22Rv1 (cell line): ENCODE results near the gene ITGB3.

ENCODE experiments used
- H3K27ac ChIP-seq: fragments of 450-650 bp; 2 replicates; pipeline ENCODE4 v1.5.1; 2017
- CTCF ChIP-seq: fragments of 450-650 bp; IDR thresholded peaks from 2 replicates; pipeline ENCODE4 v1.5.1; 2017; ENCODE audit warnings: mild to moderate bottlenecking
- ZFX ChIP-seq: fragments of 450-650 bp; IDR thresholded peaks from 2 replicates; pipeline ENCODE4 v1.6.1; 2017; ENCODE audit warnings: antibody characterized with exemption, borderline replicate concordance

ITGB3 gene

DNA sequence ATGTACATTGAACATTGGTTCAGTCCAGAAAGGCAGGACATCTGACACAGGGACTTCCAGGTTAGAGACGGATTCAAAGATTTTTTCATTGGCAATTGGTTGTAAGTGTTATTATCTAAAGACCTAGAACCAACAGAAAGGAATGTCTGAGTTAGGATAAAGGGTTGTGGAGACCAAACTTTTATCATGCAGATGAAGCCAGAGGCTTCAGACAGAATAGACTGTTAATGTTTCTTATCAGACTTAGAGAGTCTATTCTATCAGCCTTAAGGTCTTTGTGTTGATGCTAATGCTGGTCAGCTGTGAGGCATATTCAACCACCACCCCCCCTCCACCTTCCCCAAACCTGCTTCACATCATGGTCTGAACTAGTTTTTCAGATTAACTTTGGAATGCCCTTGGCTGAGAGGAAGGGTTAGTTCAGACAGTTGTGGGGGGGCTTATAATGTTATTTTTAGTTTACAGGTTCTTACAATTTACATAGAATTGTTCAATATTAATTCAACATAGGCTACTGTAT is 2.1 kb upstream of the ITGB3 start:
- H3K27ac ChIP-seq, result no peak overlapping the region
- no peak for TF ChIP-seq CTCF
- TF ChIP-seq ZFX, result no peak

DNA sequence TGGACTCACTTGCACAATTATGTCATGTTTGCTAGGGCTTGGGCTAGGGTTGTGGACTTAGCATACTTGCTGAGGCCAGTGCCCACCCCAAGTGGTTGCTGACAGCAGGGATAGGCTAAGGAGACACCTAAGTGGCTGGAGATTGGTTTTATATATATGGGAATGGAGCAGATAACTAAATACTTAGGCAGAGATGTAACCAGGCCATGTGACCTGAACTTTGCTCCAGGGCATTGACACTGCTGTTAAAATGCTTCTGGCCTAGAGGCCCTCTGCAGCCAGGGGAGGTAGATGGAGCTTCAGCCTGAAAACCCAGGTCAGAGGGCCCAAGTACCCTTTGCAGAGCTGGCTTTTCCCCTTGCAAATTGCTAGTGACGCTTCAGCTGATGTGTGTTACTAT is 1.4 kb upstream of the ITGB3 start:
- TF ChIP-seq CTCF (no peak), ZFX (no peak)
- no peak overlapping the region for H3K27ac ChIP-seq

- TF ChIP-seq ZFX, result no peak
- no peak for TF ChIP-seq CTCF
- H3K27ac ChIP-seq, result no peak overlapping the region
Observed at GRCh38 chr17:47252766-47253512, 688 bp upstream of the ITGB3 start.

DNA sequence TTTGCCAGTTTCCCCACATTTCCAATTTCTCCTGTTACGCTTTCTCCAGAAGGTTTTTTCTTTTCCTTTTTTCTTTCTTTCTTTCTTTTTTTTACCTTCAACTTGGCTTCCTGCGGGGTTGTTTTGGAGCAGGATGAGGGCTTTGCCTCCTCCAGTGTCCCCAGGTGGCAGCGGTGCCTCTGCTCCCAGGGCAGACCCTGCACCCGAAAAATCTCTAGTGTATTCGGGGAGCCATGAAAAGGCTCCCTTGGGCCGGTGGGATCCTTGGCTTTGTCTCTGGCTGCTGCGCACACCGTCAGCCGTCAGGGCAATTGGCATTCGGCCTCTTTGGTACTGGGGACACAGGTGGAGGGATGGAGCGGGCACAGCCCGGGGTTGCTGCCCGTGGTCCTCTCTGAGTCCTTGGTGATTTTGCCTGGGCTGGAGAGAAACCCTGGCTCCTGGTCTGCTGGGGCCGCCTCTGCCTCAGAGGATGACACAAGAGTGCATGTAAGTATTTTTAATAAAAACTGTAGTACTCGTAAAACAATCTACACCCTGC is 846 bp downstream of the ITGB3 start:
- TF ChIP-seq CTCF (no peak), ZFX (no peak)
- H3K27ac ChIP-seq, result no peak overlapping the region

GRCh38 chr17:47257651-47258339 is 4.2 kb downstream of the ITGB3 start:
- no peak overlapping the region for H3K27ac ChIP-seq
- no peak for TF ChIP-seq ZFX
- no peak for TF ChIP-seq CTCF

DNA sequence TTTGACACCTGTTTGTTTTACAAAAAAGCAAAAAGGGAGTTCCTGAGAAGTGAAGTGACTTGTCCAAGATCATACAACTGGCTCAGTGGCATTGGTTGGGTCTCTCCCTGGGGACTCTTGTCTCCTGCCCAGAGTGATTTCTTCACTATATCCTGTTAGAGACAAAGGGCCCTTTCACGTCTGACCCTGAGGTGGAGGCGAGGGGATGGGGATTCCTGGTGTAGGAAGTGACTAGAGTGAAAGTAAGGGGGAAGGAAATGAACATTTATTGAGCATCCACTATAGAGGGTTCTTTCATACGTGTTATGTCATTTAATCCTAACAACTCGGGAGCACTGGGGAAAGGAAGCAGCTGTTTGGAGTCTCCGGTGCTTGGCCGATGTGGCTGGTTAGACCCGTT is 9.0 kb downstream of the ITGB3 start:
- TF ChIP-seq ZFX (no peak), CTCF (no peak)
- H3K27ac ChIP-seq, result no peak overlapping the region

DNA sequence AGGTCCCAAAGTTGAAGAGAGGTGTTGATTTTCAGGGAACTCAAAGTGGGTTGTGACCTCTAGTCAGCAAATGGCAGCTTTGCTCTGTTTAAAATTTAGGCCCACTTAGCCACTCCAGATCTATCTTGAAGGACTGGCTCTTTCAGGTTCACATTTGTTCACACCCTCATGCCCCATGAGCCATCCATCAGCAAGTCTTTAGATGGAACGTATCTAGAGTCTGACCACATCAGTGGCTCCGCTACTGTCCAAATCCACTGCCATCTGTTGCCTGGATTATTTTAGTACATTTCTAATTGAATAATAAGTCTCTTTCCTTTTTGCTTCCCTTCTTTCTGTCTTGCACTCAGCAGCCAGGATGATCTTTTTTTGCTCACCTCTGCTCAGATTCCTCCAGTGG is 10.5 kb downstream of the ITGB3 start:
- H3K27ac ChIP-seq, result no peak overlapping the region
- TF ChIP-seq ZFX (no peak), CTCF (no peak)
